Activated CD4-positive, CD25-positive, alpha-beta regulatory T cell treated with anti-CD3 and anti-CD28 coated beads, Interleukin-2, amount 50 U/mL, for 72 hours (primary cell): ENCODE data around the gene SLC26A1.
"Not testable (repeated sequence)": the region's sequence is repeated elsewhere in the genome, so short reads cannot be mapped to it uniquely, and the experiment has no call there.

Source experiments
- DNase-seq: peaks from one replicate; pipeline ENCODE4 v3.0.0; 2021

Gene SLC26A1

GRCh38 chr4:951594-952468 is 41.4 kb downstream of the SLC26A1 start:
- peak; percentile 18 for DNase-seq

GRCh38 chr4:951186-951585 is 42.0 kb downstream of the SLC26A1 start:
- no peak for DNase-seq

- DNase-seq = no peak
These were observed 42.8 kb downstream of the SLC26A1 start for GRCh38 chr4:950136-951020.

GRCh38 chr4:949656-950055 is 43.5 kb downstream of the SLC26A1 start:
- no peak for DNase-seq

- DNase-seq = no peak
These were observed 44.3 kb downstream of the SLC26A1 start for GRCh38 chr4:948936-949300.

GRCh38 chr4:948101-948935 is 44.9 kb downstream of the SLC26A1 start:
- peak; percentile 26 for DNase-seq

- DNase-seq = peak; percentile 24
These were observed 45.7 kb downstream of the SLC26A1 start for GRCh38 chr4:947491-947971.

GRCh38 chr4:946517-947471 is 46.4 kb downstream of the SLC26A1 start:
- DNase-seq = peak; percentile 21

- DNase-seq = peak; percentile 8
These were observed 47.1 kb downstream of the SLC26A1 start for GRCh38 chr4:946103-946450.

- DNase-seq = no peak
These were observed 47.7 kb downstream of the SLC26A1 start for GRCh38 chr4:945274-946102.

GRCh38 chr4:939508-939907 is 53.7 kb downstream of the SLC26A1 start:
- not testable (repeated sequence) for DNase-seq
